DND-41 (cell line): ENCODE measurements around the gene TRIM60.

Experiments
- EZH2 ChIP-seq: IDR thresholded peaks from 3 replicates; pipeline ENCODE4 v1.6.1; 2012; ENCODE audit warnings: borderline replicate concordance, low read depth, mild to moderate bottlenecking, moderate library complexity, low read length, inconsistent platforms; ENCODE audit not compliant: severe bottlenecking
- TF ChIP-seq, protein P1 (sequence below): IDR thresholded peaks from 2 replicates; pipeline ENCODE4 v1.5.1; 2012; ENCODE audit warnings: borderline replicate concordance, low read length, moderate library complexity, mild to moderate bottlenecking; ENCODE audit not compliant: poor library complexity, severe bottlenecking; ENCODE audit errors: extremely low read depth

DNA sequence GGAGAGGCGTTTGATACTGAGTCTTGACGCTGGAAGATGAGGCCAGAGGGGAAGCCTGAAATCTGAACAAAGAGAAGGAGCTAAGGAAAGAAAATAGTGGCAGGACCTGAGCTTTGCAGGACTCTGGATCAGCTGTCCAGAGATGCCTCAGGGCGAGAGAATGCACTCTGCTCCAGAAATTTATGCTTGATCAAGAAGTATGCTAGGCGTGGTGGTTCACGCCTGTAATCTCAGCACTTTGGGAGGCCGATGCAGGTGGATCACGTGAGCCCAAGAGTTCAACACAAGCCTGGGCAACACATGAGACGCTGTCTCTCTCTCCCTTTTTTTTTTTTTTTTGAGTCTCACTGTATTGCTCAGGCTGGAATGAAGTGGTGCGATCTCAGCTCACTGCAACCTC is 23.8 kb downstream of the TRIM60 start:
- TF ChIP-seq, protein P1, sequence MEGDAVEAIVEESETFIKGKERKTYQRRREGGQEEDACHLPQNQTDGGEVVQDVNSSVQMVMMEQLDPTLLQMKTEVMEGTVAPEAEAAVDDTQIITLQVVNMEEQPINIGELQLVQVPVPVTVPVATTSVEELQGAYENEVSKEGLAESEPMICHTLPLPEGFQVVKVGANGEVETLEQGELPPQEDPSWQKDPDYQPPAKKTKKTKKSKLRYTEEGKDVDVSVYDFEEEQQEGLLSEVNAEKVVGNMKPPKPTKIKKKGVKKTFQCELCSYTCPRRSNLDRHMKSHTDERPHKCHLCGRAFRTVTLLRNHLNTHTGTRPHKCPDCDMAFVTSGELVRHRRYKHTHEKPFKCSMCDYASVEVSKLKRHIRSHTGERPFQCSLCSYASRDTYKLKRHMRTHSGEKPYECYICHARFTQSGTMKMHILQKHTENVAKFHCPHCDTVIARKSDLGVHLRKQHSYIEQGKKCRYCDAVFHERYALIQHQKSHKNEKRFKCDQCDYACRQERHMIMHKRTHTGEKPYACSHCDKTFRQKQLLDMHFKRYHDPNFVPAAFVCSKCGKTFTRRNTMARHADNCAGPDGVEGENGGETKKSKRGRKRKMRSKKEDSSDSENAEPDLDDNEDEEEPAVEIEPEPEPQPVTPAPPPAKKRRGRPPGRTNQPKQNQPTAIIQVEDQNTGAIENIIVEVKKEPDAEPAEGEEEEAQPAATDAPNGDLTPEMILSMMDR, result no peak
- TF ChIP-seq EZH2, result no peak
